A673 (cell line): ENCODE results near the gene MTERF2.

Experiments
- EZH2 ChIP-seq: fragments of 200-600 bp; sonication (generic); IDR thresholded peaks from 2 replicates; pipeline ENCODE4 v1.6.1; 2017; ENCODE audit warnings: borderline replicate concordance, low read depth, mild to moderate bottlenecking, mixed read lengths, antibody characterized with exemption, low read length; ENCODE audit not compliant: poor library complexity, severe bottlenecking
- TF ChIP-seq, protein P1 (sequence below): fragments of 300-800, 200-600 bp; sonication (generic); conservative IDR thresholded peaks from 2 replicates; pipeline ENCODE4 v1.5.1; 2017; ENCODE audit warnings: low read depth, mild to moderate bottlenecking, antibody characterized with exemption, low read length, moderate library complexity, mixed read lengths

DNA sequence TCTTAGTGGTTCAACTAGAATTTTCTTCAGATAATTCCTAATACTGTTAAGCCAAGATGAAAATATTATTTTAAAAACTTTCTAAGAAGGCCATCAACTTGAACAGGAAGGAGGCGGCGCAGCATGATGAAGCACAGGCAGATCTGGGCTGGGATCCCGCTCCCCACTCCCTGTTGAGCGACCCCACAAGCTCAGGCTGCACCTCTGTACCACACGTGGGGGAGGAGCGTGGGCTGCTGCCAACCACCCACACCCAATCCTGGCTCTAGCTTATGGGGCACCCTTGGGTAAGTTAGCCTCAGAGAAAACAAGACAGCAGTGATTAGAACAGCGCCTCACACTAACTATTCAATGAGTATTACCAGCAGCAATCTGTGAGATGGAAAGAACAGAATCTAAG is 6.0 kb downstream of the MTERF2 start:
- TF ChIP-seq, protein P1, sequence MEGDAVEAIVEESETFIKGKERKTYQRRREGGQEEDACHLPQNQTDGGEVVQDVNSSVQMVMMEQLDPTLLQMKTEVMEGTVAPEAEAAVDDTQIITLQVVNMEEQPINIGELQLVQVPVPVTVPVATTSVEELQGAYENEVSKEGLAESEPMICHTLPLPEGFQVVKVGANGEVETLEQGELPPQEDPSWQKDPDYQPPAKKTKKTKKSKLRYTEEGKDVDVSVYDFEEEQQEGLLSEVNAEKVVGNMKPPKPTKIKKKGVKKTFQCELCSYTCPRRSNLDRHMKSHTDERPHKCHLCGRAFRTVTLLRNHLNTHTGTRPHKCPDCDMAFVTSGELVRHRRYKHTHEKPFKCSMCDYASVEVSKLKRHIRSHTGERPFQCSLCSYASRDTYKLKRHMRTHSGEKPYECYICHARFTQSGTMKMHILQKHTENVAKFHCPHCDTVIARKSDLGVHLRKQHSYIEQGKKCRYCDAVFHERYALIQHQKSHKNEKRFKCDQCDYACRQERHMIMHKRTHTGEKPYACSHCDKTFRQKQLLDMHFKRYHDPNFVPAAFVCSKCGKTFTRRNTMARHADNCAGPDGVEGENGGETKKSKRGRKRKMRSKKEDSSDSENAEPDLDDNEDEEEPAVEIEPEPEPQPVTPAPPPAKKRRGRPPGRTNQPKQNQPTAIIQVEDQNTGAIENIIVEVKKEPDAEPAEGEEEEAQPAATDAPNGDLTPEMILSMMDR, result no peak
- TF ChIP-seq EZH2, result no peak
